ENCODE measurements around the gene ARAP1.
A peak's percentile ranks its signal among the peaks of the same experiment; 100 is the strongest.

The ARAP1 gene

DNA sequence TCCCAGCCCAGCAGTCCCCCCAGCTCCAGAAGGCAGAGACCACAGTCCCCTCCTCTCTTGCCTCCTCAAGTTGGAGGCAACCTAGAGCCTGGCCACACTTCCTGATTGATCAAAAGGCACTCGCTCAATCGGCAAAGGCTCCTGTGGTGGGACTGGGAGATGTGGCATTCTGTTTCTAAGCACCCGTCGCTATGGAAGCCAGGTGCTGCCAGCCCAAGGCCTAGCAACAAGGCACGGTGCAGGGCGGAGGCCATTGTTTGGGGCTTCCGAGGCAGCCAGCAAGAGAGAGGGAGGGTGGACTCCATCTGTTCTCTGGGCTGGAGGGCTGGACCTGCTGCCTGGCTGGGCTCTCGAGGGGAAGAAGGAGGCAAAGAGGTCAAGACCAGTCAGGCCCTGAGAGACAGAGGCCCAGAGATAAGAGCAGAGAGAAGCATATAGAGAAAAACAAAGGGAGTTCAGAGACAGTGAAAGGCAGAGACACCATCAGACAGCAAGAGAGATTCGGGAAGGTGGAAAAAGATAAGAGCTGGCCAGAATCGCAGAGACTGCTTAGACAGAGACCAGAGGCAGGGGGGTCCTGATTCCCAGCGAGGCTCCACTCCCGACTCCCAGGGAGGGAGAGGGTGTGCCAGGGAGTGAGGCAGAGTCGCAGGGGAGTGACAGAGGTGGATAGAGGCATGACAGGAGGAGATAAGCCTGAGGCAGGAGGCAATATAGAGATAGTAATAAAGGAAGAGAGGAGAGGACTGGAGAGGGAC is 99.2 kb downstream of the ARAP1 start:
- peak; percentile 88 for DNase-seq

DNA sequence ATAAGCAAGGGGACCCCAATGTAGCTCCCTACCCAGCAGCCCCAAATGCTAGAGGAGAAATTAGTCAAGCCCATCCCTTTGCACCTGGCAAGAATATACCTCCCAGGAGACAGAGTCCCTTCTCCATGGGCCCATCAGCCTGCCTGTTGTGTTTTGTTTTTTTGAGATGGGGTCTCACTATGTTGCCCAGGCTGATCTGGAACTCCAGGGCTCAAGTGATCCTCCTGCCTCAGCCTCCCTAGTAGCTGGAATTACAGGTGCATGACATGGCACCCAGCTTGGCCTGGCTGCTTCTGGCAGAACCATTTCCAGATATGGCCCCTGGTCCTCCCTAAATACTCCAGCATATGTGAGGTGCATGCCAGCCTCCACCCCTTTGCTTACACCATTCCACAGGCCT is 100.1 kb downstream of the ARAP1 start:
- DNase-seq: no peak

DNA sequence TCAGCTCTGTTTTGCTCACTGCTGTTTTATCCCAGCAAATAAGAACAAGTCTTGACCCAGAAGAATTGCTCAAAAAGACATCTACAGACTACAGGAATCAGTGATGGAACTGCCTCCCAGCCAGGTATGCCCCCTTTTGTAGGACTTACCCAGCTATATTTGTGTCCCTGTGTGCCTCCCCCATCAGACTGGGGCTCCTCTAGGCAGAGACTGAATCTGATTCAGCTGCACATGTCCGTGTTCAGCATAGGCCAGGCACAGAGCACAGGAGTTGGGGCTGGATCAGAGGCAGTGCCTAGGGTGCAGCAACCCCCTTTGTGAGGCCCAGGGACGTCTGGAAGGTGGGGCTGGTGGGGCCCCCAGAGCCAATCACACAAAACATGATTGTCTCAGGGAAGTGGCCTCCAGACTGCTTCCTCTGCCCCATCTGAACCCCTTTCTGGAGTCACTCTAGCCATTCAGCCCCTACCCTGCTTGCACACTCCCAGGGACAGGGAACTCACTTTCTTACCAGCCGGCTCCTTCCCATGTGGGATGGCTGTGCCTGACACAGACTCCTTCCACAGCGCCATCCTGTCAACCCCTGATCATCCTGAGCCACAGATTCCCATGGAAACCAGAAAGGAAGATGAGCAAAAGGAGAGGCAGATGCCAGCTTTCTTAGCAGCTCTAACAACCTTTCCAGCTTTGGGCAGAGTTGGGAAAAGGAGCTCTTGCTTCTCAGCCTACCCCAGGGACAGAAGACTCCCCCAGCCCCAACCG is 102.8 kb downstream of the ARAP1 start:
- no peak for DNase-seq

DNA sequence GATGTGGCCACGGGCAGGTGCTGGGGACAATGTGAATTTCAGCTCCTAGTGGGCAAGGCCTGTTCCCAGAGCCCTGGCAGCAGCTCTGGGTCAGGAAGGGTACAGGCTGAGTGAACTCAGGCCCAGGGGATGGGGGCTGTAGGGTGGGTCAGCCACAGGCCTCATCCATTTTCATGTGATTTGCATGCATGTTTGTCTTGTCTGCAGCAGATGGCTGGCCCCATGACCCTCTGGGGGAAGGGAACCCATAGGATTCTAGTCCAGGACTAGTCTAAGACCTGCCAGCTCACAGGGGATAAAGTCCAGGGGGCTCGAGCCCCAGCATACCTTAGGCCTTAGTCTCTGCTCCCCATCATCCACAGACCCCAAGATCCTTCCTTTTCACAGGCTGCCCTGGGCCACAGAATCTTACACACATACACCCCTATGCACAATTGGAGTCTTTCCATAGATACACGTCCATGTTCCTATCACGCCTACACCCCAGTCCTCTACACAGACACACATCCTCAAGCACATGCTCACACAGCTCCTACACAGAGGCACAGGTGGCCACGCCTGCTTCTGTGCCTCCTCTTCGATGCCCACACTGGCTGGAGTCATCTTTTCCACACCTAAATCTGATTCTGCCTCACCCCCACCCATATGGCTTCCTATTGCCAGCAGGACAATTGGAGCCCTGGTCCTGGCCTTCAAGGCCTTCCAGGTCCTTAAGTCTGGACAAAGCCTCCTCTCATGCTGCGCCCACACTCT is 103.6 kb downstream of the ARAP1 start:
- DNase-seq: no peak

DNA sequence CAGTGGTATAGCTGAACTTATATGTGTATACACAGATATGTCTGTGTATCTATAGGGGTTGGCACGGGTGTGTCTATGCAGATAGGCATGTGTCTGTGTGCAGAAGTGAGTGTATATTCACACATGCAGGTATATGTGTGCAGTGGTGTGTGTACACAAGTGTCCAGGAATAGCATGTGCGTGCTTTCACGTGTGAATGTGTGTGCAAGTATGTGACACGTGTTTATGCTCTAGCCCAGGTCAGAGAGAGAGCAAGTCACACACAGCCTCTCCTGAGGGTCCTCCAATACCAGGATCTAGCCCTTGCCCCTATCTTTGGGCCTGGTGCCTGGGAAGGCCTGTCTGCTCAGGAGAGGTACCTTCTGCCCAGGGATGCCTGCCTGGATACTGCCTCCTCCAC is 104.3 kb downstream of the ARAP1 start:
- no peak for DNase-seq

DNA sequence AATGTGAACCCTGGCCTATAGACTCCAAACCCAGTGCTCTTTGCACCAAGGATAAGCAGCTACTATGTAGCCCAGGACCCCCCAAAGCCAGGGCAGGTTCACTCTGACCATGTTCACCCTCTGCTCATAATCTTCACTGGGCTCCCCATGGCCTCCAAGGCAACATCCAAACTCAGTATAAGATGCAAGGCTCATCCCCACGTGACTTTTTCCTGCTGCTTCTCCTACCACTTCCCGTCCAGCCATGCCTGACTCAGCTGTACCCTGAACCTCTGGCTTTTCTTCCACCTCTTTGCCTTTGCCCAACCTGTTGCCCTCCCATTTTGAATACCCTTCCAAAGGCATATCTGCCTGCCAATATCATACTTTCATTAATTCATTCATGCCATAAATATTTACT is 105.7 kb downstream of the ARAP1 start:
- no peak for DNase-seq

DNA sequence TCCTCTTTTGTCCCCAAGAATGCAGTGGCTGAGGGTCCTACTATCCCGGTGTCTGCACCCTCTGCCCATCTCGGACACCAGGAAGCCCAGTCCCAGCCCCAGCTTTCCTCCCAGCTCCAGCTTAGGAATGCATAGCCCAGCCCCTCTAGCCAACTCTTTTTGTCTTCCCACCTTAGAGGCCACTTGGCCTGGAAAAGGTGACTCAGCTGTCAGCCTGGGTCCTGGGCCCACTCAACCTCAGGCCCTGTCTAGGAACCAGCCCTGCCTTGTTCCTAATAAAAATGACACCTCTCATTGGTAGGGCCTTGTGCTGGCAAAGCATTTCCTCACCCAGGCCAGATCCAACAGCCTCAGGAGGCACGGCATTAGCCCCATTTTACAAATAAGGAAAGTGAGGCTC is 106.2 kb downstream of the ARAP1 start:
- DNase-seq: no peak

DNA sequence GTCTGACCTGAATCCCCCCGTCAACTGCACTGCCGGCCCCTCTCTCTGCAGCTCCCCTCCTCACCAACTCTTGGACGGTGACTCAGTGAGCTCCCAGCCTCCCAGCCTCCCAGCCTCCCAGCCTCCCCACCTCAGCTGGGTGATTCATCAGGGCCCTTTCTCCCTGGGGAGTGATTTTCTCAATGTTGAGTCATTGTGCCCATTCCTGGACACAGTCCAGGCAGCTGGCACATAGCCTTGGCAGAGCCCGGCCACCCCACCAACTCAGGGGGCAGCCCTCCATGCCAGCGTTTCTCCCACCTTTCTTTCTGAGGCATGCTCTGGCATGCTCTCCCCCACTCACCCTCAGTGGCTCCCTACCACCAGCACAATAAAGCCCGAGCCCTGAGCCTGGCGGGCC is 108.7 kb downstream of the ARAP1 start:
- no peak for DNase-seq

DNA sequence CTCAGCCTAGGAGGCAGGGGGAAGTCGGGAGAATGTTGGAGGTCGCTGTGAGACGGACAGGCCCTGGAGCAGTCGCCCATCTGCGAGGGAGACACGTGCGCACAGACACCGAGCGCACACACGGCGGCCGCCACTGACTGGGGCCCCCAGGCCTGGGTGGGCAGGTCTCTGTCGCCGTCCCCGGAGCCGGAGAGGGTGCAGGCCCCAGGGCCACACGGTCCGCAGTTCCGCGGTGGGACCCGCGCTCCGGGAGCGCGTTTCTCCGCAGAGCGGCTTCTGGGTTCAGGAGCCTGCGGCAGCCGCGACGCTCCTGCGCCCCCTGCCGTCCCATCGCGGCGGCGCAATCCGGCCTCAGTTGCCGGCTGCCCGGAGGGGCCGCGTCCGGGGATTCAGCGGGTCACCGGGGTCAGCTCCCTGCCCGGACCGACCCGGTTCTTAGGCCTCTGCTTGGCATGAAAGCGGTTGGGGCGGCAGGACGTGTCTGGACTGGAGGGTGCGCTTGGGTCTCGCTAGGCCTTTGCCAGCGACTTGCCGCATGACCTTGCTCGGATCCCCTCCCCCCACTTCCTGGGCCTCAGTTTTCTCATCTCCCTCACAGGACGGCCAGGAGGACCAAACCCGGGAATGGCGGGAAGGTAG is 109.2 kb downstream of the ARAP1 start:
- DNase-seq: peak; percentile 75

DNA sequence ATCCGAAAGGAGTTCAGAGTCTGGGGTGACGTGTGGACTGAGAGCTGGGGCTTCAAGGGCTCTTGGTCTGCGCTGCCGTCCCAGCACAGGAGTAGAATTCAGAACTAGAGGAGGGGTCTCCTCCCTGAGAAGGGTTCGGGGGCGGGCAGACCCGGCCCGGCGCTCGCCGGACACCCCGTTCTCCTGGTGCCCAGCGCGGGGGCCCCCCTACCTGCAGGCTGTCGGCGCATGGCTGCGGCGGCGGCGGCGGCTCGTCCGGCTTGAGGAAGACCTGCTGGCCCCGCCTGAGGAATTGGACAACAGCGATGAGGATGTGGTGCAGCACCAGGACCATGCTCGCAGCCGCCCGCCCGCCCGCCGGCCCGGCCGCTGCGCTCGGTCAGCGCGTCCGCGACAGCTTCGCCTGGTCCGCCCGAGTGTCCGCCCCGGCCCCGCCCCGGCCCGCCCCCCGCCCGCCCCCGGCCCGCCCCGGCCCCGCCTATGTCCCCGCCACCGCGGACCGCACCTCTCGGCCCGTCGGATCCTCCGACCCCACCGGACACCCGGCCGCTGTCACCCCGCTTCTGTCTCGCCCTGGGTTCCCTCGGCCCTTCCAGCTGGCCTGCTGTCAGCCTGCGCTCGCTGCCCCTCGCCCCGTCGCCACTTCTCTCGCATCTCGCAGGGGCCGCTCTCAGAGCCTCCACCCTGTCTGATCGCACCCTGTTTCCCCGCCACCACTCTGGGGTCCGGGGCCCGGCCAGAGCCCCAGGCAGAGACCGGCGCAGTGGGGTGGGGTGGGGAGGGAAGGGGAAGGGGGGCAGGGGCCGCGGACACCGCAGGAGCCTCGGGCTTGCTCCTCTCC is 109.9 kb downstream of the ARAP1 start:
- DNase-seq: no peak

DNA sequence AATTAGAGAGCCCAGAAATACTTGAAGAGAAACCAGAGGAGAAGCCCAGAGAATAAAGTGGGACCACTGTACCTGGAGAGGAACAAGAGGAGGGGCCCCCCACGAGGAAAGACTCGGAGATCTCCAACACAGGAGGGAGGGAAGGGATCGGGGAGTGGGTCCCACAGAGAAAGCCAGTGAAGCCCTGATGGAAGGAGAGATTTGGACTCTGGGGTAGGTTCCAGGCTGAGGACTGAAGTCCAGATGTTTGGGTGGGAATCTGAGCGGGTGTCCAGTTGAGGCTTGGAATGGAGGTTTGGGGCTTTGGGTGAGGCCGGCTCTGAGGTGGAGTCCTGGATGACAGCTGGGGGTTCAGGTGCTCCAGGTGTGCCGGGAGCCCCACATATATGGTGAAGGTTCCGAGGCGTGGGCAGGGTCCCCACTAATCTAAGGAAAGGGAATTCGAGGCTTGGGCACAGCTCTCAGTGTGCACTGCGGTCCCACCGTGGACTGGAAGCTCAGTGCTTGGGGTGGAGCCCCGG is 110.6 kb downstream of the ARAP1 start:
- no peak for DNase-seq

DNA sequence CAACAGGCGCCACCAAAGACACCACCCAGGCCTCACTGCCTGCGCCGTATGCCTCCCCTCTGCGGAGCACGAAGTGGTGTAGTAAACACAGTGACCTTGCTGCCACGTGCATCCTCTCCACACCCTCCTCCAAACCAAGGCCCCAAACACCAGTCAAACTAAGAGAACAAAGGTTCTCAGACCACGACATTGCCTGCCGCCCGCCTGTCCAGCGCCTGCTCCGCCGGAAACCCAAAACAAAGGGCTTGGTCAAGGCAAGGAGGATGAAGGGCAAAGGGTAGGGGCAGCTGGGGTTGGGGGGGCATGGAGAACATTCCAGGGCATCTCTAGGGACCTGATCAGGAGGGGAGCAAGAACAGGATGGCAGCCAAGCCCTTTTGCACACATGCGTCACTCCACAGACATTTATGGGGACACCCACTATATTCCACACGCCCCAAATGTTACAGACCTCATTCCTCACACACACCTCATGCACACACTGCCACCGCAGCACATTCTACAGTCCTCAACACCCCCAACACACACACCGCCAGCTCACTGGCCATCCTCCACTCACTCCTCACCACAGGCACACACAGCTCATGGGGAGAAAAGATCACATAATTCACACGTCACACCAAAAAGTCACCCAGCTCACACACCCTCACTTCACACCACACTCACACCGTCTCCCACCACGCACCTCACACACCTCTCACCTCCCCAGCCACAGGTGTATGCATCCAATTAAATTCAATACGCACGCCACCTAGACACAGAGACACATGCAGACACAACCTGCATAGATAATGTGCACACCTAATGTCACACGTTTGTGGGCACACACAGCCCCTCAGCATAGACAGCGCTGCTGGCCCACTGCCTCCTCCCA is 112.5 kb downstream of the ARAP1 start:
- no peak for DNase-seq

DNA sequence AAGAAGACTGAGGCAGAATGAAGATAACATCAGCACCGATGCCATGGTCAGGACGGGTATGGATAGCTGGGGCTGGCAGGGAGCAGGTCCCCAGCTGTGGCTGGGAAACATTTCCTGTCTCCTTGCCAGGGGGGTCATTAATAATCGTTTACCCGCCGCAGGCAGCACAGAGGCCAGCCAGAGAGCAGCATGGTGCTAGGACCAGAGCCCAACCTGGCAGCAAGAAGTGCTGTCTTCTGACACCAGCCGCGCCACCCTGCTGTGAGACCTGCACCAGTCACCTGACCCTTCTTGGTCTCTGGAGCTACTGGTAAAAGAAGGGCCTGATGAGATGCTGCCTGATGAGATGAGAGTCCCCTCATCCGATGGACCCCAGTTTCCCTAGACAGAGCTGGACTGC is 114.3 kb downstream of the ARAP1 start:
- DNase-seq: peak; percentile 72

DNA sequence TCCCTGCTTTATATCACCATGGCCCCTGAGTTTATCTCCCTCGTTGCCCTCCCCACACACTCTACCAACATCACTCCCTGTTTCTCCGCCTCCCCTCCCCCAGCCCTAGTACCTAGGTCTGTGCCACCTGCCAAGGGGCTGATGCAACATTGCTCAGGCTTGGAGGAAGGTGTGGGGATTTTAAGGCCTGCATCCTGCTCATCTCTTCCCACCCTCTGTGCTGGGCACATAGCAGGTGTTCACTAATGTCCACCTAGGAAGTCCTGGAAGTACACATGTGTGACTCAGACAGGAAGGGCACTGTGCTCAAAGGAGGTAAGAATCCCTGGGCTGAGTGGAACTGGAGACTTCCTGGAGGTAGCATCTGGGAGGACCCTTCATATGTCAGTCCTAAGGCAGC is 115.0 kb downstream of the ARAP1 start:
- DNase-seq: no peak

DNA sequence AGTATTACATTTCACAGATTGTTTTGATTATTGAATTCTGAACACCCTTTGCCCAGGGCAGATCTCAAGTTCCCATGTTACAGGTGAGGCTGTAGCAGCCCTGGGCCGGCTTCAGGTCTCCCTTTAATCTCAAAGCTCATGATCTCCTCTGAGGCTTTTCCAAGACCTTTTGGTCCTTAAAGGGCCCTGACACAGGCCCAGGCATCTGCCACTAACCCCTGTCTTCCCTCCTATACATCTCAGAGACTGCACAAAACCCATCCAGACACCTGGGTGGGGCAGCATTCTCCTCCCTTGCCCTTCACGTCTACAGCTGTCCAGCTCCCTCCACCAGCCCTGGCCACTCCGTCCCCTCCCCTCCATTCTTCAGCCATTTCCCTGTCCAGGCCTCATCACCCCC is 115.8 kb downstream of the ARAP1 start:
- no peak for DNase-seq

DNA sequence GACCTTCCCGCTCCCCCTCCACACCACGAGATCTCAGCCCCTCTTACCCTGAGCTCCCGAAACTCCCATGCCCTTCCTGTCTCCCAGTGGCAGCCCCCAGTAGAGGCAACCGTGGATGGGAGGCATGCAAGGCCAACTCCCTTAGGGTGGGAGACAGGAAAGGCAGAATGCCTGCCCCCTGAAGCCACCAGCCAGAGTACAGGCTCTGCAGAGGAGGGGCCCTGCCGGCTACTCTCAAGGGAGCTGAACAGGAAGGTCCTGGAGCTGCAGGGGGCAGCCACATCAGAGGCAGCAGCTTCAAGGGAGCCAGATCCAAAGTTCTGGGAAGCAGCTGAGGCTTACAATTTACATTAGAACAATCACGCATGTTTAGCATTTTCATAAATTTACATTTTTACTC is 116.3 kb downstream of the ARAP1 start:
- DNase-seq: no peak

DNA sequence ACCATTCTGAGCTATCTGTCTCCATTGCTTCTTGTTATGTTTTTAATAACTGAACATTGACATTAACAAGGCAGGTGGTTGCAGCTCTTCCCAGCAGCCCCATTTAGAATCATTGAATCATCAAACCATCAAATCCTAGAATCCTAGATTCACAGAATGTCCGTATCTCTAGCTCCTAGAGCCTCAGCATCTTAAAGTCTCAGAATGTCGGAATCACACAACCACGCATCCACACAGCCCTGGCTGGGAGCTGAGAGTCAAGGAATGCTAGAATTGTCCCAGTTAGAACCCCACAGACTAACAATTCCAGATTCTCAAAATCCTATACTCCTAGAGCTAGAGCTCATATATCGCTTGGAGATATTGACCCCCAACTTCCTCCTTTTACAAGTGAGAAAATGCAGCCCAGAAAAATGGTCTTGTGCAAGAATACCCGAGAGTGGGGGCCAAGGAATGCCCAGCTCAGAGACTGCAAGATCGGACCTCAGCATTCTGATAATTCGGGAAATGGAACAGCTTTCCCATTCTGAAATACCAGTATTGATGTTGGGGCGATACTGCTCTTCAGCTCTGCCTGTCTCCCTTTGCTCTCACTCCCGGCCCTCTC is 116.8 kb downstream of the ARAP1 start:
- no peak for DNase-seq

Data from NCI-H1092 treated with DMSO at 0.1 percent for 48 hours (cell line).